ENCODE results near the gene HECTD2. TPM values are rescaled to one million over a fixed set of nuclear protein-coding genes. Genes with fewer than 3 reads are reported as not detected.

The HECTD2 gene
- total and polyA plus RNA-seq, 2 of the 8 experiments (the other 6 are each of a cell fraction or from before 2014, with no cell fraction given) = 5.7 to 11.9 TPM

DNA sequence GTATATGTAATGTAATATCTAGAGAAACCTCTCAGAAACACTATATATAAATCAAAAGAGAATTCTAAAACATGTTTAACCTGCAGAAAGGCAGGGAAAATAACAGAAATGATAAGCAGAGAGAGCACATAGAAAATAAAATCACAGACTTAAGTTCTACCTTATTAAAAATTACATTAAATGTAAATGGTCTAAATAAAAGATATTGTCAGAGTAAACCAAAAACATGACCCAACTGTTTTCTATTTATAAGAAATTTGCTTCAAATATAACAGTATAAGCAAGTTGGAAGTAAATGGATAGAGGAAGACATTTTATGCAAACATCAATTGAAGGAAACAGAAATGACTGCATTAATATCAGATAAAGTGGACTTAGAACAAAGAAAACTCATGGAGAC, 43.4 kb downstream of the HECTD2 start:
- Histone ChIP-seq H3K27ac (ENCODE audit: low read depth, low read length) (no peak overlapping the region), H3K79me2 (ENCODE audit: control insufficient read depth in 1 of 2, insufficient read depth in 2 of 2, low read length in 2 of 2) (no peaks in the 10 kb centered on the region), H3K79me1 (ENCODE audit: low read depth, low read length) (no peaks in the 10 kb centered on the region), H2BK15ac (ENCODE audit: low read length) (no peak overlapping the region), H2BK12ac (ENCODE audit: low read depth, low read length) (no peak overlapping the region), H3K4me3 (ENCODE audit: extremely low read depth in 1 of 4, insufficient read depth in 2 of 4, low read depth in 3 of 4, low read length in 4 of 4) (no peak overlapping the region), H3K4me2 (ENCODE audit: insufficient read depth in 1 of 2, low read depth in 2 of 2, low read length in 2 of 2) (no peak overlapping the region), H2BK20ac (ENCODE audit: low read length) (no peak overlapping the region), H3K23me2 (ENCODE audit: low read depth, low read length) (no peaks in the 10 kb centered on the region), H3K4ac (replicated peaks; ENCODE audit: insufficient read length, low read depth, low read length) (no peak overlapping the region), H4K20me1 (replicated peaks in 1 of 2; ENCODE audit: control insufficient read depth in 1 of 2, insufficient read depth in 2 of 2, low read length in 2 of 2) (no peaks in the 10 kb centered on the region), H3K36me3 (ENCODE audit: control insufficient read depth in 2 of 4, insufficient read depth in 4 of 4, low read length in 3 of 4) (no peaks in the 10 kb centered on the region; a peak in 1 of 8 replicates), H4K91ac (replicated peaks; ENCODE audit: insufficient read length, low read length) (no peak overlapping the region), H2AK5ac (ENCODE audit: low read depth, low read length) (no peak overlapping the region), H3K14ac (ENCODE audit: insufficient read length) (no peak overlapping the region), H2BK120ac (replicated peaks; ENCODE audit: low read depth, low read length) (no peak overlapping the region), H3K27me3 (replicated peaks in 1 of 4; ENCODE audit: control insufficient read depth in 3 of 4, extremely low read depth in 1 of 4, insufficient read depth in 3 of 4, low read length in 3 of 4) (no peaks in the 10 kb centered on the region), H3K9me3 (ENCODE audit: insufficient read depth in 2 of 2, low read depth in 1 of 2, low read length in 1 of 2) (peaks cover 7 to 10% of the 10 kb centered on the region in 2 experiments; a peak in 2 of 4 replicates), H3K4me1 (replicated peaks in 1 of 4; ENCODE audit: control insufficient read depth in 3 of 4, insufficient read depth in 4 of 4, low read length in 3 of 4) (no peaks in the 10 kb centered on the region), H3K9ac (replicated peaks in 1 of 4; ENCODE audit: extremely low read depth in 1 of 4, low read depth in 3 of 4, low read length in 3 of 4) (no peak overlapping the region), H4K5ac (ENCODE audit: insufficient read length, low read depth, low read length) (no peak overlapping the region), H2BK5ac (ENCODE audit: low read depth, low read length) (no peak overlapping the region), H3K18ac (ENCODE audit: extremely low read depth, low read length) (no peak overlapping the region), H4K8ac (ENCODE audit: extremely low read depth, insufficient read depth, low read length) (no peak overlapping the region), H3K23ac (ENCODE audit: insufficient read length) (no peak overlapping the region), H2AFZ (ENCODE audit: low read length) (no peak overlapping the region), H3K56ac (replicated peaks; ENCODE audit: insufficient read length, low read depth, low read length) (no peak overlapping the region)
- DNase-seq (ENCODE audit: low read depth in 1 of 2, low spot score in 2 of 2) = no peak
- FAIRE-seq = no peak
- ChIA-PET CTCF (ENCODE audit: partially characterized antibody) (no interaction called here), POLR2A (ENCODE audit: partially characterized antibody) (interaction anchor here (0.8 kb wide), 1 partner anchor 9 kb away, joined by 3 read pairs; no protein-coding TSS in a partner anchor)
- TF ChIP-seq BCL11A (IDR thresholded peaks at IDR 0.05; ENCODE audit: low read depth in 2 of 2, low read length in 2 of 2) (no peak), HDAC2 (IDR thresholded peaks at IDR 0.05; ENCODE audit: borderline replicate concordance in 1 of 2, low read depth in 2 of 2, low read length in 2 of 2) (no peak), POLR2AphosphoS5 (IDR thresholded peaks at IDR 0.05; ENCODE audit: low read depth, low read length) (no peak), RBBP5 (IDR thresholded peaks at IDR 0.05; ENCODE audit: borderline replicate concordance, low read depth, low read length) (no peak), SIX5 (IDR thresholded peaks at IDR 0.05; ENCODE audit: low read depth, low read length) (no peak), TAF7 (optimal IDR thresholded peaks at IDR 0.05; ENCODE audit: borderline replicate concordance, low read depth, low read length) (no peak), GABPA (IDR thresholded peaks at IDR 0.05; ENCODE audit: borderline replicate concordance, insufficient read depth, low read length) (no peak), SP1 (IDR thresholded peaks at IDR 0.05; ENCODE audit: low read depth, low read length) (no peak), SUZ12 (IDR thresholded peaks at IDR 0.05; ENCODE audit: low read length) (no peak), RFX5 (IDR thresholded peaks at IDR 0.05; ENCODE audit: borderline replicate concordance, low read depth, low read length) (no peak), HDAC6 (IDR thresholded peaks at IDR 0.05; ENCODE audit: low read depth, low read length) (no peak), YY1 (IDR thresholded peaks at IDR 0.05; ENCODE audit: low read depth, low read length) (no peak), CHD1 (IDR thresholded peaks at IDR 0.05; ENCODE audit: low read depth, low read length) (no peak)

Data from H1 (cell line).